Omental fat pad (tissue), 4 donors: ENCODE data around the gene MAMDC4. TPM values are rescaled to one million over a fixed set of nuclear protein-coding genes. Genes with fewer than 3 reads are reported as not detected.

Experiments
- ATAC-seq: fragments of 150-250 bp; one replicate; pipeline ENCODE4 v1.9.1; 2016; ENCODE audit warnings: mild to moderate bottlenecking, moderate library complexity; ENCODE audit not compliant: low FRiP score
- DNase-seq: peaks from one replicate; pipeline ENCODE4 v3.0.0-alpha.2; 2019; ENCODE audit warnings: low spot score
- total RNA-seq, 4 donors: library from RNA; depleted of rRNA; stranded (reverse); fragments of >200 nt; gene quantifications; one replicate each; pipeline ENCODE4 v1.1.0, GENCODE V29; 2016
- TF ChIP-seq, protein P1 (sequence below), 3 donors: fragments of 450-650 bp; IDR thresholded peaks; one replicate each; pipeline ENCODE4 v1.5.1; 2016 to 2017; ENCODE audit warnings: antibody characterized with exemption in 3 of 3, mild to moderate bottlenecking in 3 of 3, moderate library complexity in 2 of 3

MAMDC4 gene
- total RNA-seq, 4 donors from 2014 or later, result 1.4 to 3.9 (median 1.7) TPM

- ATAC-seq (no peak), DNase-seq (no peak)
- TF ChIP-seq, protein P1, sequence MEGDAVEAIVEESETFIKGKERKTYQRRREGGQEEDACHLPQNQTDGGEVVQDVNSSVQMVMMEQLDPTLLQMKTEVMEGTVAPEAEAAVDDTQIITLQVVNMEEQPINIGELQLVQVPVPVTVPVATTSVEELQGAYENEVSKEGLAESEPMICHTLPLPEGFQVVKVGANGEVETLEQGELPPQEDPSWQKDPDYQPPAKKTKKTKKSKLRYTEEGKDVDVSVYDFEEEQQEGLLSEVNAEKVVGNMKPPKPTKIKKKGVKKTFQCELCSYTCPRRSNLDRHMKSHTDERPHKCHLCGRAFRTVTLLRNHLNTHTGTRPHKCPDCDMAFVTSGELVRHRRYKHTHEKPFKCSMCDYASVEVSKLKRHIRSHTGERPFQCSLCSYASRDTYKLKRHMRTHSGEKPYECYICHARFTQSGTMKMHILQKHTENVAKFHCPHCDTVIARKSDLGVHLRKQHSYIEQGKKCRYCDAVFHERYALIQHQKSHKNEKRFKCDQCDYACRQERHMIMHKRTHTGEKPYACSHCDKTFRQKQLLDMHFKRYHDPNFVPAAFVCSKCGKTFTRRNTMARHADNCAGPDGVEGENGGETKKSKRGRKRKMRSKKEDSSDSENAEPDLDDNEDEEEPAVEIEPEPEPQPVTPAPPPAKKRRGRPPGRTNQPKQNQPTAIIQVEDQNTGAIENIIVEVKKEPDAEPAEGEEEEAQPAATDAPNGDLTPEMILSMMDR (IDR thresholded peaks at IDR 0.05), result no peak
Observed at GRCh38 chr9:136846376-136847087, 5.6 kb upstream of the MAMDC4 start.

GRCh38 chr9:136847088-136847825, 4.9 kb upstream of the MAMDC4 start:
- DNase-seq (no peak), ATAC-seq (no peak)
- TF ChIP-seq, protein P1 (IDR thresholded peaks at IDR 0.05), result no peak

- DNase-seq (peak; percentile 58), ATAC-seq (no peak)
- TF ChIP-seq, protein P1 (IDR thresholded peaks at IDR 0.05), result no peak
Observed at GRCh38 chr9:136847826-136848392, 4.2 kb upstream of the MAMDC4 start.

GRCh38 chr9:136848393-136849037, 3.6 kb upstream of the MAMDC4 start:
- peak; percentile 8 for ATAC-seq

DNA sequence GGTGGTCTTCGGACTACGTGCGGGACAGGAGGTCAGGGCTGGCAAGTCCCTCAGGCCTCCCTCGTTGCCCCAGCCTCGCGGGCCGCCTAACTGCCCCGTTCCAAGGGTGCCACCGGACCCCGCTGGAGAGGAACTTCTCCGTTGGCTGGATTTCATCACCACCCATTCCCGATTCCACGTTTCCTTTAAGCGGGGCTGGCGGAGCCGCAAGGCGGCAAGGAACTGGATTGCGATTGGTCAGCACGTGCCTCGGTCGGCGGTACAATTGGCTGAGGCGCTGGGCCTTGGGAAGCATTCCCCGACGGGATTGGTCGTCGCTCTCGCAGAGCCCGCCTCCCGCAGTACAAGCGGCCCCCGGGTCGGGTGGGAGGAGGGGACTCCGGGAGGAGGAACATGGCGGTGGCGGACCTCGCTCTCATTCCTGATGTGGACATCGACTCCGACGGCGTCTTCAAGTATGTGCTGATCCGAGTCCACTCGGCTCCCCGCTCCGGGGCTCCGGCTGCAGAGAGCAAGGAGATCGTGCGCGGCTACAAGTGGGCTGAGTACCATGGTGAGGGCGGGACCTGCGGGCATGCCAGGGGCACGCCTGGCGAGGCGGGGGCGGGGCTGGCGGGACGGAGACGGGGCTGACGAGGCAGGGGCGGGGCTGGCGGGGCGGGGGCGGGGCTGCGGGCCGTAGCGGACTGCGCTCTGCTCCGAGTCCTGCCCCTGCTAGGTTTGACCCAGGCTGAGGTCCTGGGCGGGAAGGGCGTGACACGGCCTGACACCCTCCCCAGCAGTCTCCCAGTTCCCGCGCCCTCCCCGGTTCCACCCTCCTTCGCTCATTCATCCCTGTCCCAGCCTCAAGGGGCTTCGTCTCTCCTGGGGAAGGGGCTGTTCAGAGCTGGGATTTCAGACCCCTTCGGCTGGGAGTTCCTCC, 2.8 kb upstream of the MAMDC4 start, which contains the start of gene PHPT1:
PHPT1 (plus strand) TSS at position 372 of the 922 bp plus-strand sequence; CDS start at position 394, 22 bp downstream.
- DNase-seq (peak; percentile 91), ATAC-seq (peak; percentile 92)

More at GRCh38 chr9:136848393-136849037, 3.6 kb upstream of the MAMDC4 start:
- TF ChIP-seq, protein P1 (IDR thresholded peaks at IDR 0.05), result no peak
- DNase-seq, result no peak

More for the DNA sequence above, 2.8 kb upstream of the MAMDC4 start, which contains the start of gene PHPT1:
- TF ChIP-seq, protein P1 (IDR thresholded peaks at IDR 0.05), result no peak
